HG02870 (cell line): ENCODE data around the gene DNAH3.
"Not testable (repeated sequence)": the region's sequence is repeated elsewhere in the genome, so short reads cannot be mapped to it uniquely, and the experiment has no call there.

Source experiments
- ATAC-seq: cut with Tn5 transposase; IDR thresholded peaks from one replicate; pipeline ENCODE4 v1.9.1; 2021; ENCODE audit warnings: mild to moderate bottlenecking, moderate library complexity; ENCODE audit not compliant: unreplicated experiment

The DNAH3 gene

DNA sequence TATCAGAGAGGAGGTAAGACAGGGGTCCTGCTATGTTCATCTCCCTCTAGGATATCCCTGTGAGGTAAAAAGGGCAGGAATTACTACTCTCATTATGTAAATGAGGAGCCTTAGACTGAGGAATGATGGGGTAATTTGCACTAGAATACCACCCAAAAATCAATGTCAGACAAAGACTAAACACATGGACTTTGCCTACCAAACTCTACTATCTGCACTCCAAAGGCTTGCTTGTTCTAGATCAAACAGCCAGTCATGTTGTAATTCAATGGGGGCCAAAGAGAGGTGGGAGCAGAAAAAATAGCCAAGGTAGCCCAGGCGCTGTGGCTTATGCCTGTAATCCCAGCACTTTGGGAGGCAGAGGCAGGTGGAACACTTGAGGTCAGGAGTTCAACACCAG, 129.3 kb downstream of the DNAH3 start:
- no peak for ATAC-seq

DNA sequence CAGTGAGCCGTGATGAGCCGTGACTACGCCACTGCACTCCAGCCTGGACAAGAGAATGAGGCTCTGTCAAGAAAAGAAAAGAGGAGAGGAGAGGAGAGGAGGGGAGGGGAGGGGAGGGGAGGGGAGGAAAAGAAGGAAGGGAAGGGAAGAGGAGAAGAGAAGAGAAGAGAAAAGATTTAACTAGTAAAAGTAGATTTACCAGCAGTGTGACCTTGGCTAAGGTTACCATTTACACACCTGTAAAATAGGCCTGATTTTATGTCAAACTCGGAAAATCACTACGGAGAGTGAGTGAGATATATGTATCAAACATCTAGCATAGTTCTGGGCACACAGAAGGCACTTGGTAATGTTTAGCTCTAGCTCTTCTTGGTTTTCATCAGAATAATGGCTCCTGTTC, 140.8 kb downstream of the DNAH3 start:
- no peak for ATAC-seq

DNA sequence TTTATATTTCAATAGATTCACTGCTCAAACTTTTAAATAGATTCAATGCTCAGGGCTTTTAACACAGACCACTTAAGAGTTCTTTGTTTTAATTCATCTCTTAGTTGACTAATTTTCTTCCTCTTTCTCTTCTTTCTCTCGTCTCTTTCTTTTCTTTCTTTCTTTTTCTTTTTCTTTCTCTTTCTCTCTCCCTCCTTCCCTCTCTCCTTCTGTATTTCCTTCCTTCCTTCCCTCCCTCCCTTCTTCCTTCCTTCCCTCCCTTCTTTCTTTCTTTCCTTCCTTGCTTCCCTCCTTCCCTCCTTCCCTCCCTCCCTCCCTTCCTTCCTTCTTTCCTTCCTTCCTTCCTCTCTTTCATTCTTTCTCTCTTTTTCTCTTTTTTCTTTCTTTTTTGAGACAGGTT, 145.6 kb downstream of the DNAH3 start:
- no peak for ATAC-seq

DNA sequence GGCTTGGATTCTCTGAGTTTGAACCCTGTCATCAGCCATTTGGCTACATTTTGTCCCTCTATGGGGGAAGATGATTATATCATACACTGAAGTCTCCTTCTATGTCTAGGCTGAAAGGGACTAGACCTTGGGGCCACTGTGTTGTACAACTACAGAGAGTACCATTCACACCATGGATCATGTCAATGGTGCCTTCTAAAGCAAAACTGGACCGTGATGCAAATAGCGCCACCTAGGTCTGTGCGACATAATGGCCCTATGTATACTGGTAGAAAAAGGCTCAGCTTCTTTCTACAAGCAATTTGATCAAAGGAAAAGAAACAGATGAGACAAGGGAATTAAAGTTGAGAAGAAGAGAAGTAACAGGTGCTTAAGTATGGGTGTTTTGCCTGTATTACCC, 149.4 kb downstream of the DNAH3 start:
- ATAC-seq: no peak

DNA sequence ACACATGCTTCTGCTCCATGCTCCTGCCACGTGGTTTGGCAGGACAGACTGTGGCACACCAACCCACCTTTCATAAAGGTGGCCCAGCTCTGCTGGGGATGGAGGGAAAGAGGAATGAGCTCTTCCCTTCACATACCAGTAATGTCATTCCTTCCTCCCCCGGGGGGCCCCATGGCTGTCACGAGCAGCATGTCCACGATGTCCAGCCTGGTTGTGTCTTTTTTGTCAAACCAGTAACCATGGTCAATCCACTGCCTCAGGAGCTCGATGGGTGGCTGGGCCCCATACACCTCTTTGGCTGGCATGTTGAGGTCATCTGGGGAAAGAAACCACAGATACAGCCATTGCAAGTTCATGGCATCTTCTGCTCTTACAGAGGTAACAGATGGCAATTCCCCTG, 153.5 kb downstream of the DNAH3 start:
- ATAC-seq: no peak

DNA sequence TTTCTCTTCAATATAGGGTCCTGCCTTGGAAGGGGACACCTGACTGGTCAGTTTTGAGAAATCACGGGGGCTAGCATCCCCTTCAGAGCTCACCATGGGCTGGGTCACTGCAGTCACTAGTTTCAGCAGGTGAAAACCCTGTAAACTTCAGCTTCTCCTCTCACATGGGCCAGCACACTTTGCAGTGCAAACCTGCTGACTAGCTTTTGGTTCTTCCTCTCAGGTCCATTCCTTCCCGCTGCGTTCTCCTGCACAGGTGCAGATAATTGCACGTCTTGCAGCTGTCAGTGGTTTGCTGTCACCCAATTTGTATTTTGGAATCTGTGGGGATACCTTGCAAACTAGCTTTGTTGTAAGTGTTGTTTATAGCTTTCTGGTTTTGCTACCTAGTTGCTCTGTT, 154.9 kb downstream of the DNAH3 start:
- no peak for ATAC-seq

DNA sequence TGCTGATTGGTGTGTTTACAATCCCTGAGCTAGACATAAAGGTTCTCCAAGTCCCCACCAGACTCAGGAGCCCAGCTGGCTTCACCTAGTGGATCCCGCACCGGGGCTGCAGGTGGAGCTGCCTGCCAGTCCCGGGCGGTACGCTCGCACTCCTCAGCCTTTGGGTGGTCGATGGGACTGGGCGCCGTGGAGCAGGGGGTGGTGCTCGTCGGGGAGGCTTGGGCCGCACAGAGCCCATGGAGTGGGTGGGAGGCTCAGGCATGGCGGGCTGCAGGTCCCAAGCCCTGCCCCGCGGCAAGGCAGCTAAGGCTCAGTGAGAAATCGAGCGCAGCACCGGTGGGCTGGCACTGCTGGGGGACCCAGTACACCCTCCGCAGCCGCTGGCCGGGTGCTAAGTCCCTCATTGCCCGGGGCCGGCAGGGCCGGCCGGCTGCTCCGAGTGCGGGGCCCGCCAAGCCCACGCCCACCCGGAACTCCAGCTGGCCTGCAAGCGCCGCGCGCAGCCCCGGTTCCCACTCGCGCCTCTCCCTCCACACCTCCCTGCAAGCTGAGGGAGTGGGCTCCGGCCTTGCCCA, 161.1 kb downstream of the DNAH3 start:
- ATAC-seq: not testable (repeated sequence)

DNA sequence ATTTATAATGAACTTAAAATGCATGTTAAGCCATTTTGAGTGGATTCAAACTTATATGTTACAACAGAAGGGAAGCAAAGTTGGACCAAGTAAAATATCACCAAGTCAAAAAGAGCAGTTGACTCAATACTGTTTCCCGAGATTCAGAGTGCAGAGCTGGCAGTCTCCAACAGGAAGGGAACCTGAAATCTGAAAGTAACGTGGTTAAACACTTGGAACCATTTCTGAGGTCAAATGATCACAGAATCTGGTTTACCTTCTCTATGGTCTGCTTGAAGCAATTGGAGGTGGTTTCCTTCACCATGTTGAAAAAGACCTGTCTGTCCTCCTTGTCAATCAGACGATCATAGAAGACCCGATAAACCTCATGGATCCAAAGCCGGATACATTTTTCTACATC, 163.6 kb downstream of the DNAH3 start:
- no peak for ATAC-seq

DNA sequence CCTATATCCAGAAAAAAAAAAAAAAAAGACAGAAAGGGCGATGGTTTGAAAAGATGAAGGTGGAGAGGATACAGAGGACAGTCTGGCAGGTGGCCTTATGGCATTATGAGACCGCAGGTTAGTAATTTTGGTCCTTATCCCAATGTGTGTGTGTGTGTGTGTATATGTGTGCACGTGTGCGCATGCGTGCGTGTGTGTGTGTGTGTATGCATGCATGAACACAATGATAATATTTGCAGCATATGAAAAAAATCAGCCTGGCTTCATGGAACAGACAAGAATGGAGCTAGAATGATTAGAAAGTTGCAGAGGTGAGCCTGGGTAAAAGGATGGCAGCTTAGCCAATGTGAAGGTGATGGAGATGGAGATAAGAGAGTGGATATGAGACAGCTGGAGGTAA, 166.6 kb downstream of the DNAH3 start:
- ATAC-seq: no peak

DNA sequence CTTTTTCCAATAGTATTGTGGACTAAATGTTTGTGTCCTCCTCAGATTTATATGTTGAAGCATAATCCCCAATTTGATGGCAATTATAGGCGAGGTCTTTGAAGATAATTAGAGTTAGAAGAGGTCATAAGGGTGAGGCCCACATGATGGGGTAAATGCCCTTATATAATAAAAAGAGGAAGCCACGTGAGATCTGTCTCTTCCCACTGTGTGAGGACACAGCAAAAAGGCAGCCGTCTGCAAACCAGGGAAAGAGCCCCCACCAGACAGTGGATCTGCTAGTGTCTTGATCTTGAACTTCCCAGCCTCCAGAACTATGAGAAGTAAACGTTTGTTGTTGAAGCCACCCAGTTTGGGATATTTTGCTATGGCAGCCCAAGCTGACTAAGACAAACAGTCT, 174.1 kb downstream of the DNAH3 start:
- no peak for ATAC-seq

DNA sequence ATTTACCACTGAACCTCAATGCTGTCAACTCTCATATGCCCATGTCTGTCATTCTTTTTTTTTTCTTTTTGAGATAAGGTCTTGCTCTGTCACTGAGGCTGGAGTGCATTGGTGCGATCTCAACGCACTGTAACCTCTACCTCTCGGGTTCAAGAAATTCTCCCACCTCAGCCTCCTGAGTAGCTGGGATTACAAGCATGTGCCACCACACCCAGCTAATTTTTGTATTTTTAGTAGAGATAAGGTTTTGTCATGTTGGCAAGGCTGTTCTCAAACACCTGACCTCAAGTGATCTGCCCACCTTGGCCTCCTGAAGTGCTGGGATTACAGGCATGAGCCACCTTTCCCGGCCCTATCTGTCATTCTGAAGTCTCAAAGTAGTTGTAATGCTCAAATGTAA, 177.4 kb downstream of the DNAH3 start:
- ATAC-seq: not testable (repeated sequence)

DNA sequence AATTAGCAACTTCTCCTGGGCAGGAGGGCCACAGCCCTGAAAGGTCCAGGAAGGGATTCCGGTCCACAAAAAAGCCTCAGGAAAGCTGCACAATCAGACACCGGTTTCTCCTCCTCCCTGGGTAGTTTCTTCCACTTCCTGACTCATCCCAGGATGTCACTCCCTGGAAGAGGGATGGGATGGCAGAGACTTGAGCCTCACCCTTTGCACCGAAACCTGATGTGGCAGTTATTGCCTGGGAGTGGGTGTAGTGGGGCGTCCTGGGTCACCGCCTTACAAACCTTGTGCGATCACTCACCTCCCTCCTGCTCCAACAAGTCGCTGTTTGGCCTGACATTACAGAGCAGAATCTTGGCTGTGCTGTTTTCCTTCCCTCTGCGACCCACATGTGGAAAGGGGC, 179.2 kb downstream of the DNAH3 start:
- no peak for ATAC-seq

DNA sequence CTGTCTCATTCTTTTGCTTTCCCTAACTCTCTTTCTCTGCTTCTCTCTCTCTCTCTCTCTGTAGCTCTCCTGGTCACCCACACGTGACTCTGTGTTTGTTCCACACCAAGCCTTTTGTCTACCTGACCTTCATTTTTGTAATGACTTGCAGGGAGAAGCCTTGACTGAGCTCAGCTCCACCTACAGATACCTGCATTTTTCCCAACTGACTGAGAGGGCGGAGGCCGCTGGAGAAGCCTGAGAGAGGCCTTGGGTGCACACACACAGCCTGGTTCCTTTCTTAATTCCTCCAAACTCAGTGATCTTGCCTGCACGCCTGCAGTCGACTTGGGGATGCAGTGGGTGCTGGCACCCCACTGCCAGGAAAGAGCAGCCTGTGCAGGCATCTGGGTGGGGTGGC, 181.3 kb downstream of the DNAH3 start:
- no peak for ATAC-seq

DNA sequence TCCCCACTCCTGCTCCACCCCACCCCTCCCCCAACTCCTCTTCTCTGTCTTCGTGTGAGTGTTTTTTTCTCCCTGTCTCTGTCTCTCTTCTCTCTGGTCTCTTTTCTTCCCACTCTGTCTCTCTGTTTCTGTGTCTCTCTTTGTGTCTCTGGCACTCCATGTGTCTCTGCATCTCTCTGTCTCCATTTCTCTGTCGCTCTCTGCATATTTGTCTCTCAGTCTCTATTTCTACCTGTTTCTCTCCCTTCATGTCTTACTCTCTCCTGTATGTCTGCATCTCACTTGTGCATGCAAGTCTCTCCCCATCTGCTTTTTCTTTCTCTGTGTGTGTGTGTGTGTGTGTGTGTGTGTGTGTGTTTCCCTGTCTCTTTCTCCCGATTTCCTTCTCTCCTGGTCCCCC, 181.9 kb downstream of the DNAH3 start:
- ATAC-seq: no peak

DNA sequence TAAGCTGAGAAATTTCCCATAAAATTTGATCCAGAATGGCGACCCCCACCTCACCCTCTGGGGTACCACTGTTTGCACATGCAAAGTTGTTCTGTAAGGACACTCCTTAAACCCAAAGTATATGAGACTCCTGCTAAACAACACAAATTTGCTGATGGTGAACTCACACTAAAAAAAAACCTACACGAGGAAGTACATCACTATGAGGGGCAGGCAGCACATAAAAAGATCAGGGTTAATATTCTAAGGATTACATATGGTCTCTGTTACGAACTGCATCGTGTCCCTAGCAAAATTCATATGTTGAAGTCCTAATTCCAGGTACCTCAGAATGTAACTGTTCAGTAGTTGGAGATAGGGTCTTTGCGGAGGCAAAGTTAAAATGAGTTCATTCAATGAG, 189.7 kb downstream of the DNAH3 start:
- no peak for ATAC-seq

DNA sequence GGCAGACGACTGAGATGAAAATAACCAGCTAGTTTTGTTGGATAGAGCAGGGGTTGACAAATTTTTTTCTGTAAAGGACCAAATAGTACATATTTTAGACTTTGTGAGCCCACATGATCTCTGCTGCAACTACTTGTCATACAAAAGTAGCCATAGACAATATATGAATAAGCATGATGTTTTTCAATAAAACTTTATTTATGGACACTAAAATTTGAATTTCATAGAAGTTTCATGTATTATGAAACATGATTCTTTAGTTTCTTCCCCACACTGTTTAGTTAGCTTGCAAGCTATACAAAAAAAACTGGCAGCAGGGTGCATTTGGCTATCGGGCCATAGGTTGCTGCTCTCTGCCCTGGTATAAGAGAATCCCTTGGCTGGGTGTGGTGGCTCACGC, 193.5 kb downstream of the DNAH3 start:
- ATAC-seq: no peak

DNA sequence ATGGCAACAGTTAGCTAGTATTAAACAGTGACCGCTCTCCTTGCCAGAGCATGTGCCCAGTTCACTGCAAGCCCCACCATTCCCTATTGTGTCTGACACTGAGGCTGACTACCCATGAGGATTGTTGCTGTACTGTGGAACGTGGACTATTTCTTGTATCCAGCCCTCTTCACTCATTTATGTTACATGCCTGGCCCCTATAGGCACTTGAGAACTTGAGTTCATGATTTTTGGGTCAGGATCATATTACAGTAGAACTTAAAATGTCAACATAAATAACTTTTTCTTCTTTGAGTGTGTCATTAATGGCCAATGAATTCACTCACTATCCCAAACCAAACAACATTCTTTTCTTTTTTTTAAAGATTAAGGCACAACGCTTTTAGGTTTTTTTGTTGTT, 194.3 kb downstream of the DNAH3 start:
- ATAC-seq: no peak

DNA sequence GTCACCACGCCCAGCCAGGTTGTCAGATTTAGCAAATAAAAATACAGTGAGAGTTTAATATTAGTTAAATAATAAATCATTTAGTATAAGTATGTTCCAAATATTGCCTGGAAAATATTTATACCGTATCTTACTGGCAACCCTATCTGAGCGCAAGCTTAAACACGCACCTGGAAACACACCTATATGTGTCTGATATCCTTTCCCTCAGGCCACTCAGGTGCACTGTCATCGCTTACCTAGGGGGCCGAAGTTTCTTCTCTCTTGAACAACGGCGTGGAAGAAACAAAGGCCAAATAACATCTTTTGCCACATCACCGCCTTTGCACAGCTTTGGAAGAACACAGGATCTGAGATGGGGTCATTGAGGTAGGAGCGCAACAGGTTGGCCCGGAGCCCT, 196.1 kb downstream of the DNAH3 start:
- no peak for ATAC-seq

DNA sequence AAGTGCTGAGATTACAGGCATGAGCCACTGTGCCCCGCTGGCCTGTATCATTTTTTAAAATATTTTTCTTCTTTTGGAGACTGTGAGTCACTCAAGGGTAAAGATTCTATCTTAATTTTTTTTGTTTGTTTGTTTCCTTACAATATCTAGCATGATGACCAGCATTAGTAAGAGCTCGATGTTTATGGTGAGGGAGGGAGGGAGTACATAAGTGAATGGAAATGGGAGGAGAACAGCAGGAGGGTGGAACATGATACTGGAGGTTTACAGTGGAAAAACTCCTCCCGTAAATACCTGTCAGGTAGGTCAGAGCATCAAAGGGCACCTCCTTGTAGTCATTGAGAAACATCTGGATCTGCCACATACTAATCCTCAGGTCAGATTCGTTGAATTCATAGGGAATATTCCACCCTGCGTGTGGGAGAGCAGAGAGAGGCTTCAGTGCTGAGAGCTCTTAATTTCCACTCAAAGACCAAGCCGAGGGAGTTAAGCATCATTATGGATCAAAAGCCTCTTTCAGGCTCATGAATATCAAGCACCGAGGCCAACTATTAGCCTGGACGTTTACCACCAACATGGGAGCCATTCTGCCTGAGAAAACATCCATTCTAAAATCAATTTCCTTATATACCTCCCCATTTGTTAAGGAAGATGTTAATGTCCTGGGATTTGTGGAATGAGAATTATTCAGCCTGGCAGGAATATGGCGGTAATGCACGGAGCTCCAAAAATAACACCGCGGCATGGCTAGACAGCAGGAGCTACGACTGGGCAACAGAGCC, 198.3 kb downstream of the DNAH3 start:
- ATAC-seq: no peak

DNA sequence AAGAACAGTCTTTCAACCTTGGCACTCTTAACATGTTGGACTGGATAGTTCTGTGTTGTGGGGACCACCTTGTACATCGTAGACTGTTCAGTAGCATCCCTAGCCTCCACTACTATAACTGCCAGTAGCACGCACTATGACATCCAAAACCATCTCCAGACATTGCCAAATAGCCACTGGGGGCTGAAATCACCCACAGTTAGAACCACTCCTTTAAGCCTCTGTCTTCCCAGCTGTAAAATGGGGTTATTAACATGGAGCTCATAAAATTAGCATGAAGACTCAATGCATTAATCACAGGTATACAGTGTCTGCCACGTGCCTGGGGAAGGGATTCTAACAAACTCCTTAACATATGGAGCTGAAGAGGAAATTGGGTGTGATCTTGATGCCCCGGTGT, 200.4 kb downstream of the DNAH3 start:
- ATAC-seq: no peak

DNA sequence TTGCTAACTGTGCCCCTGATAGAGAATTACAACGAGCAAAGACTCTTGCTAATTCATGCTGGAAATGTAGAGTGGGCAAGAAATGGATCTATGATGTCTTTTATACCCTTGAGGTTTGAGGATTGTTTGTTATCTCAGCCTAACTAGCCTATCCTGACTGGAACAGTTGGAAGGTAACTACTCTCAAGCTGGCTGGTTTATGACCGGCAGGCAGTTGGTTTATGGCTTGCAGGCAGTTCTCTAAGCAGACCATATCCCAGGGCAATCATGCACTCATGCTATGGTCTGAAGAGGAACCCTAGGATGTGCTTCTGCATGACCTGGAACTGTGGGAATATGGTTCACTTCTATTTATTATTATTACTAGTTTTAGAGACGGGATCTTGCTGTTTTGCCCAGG, 201.0 kb downstream of the DNAH3 start:
- no peak for ATAC-seq

DNA sequence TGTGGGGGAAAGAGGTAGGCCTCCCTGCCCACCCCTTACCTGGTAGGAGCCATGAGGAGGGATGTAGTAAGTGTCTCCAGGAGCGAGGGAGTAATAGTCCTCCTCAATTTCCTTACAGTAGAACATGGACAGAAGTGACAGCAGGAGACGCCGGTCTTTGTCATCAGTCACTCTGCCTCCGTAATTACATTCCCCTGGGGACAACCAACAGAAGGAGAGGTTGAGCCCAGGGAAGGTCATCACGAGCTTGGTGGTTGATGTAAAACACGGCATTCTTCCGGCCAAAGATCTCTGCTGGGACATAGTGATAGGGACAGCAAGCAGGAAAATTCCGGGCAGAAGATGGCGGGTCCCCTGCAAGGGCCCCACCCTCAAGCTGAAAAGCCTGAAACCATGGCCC, 202.2 kb downstream of the DNAH3 start:
- ATAC-seq: no peak

DNA sequence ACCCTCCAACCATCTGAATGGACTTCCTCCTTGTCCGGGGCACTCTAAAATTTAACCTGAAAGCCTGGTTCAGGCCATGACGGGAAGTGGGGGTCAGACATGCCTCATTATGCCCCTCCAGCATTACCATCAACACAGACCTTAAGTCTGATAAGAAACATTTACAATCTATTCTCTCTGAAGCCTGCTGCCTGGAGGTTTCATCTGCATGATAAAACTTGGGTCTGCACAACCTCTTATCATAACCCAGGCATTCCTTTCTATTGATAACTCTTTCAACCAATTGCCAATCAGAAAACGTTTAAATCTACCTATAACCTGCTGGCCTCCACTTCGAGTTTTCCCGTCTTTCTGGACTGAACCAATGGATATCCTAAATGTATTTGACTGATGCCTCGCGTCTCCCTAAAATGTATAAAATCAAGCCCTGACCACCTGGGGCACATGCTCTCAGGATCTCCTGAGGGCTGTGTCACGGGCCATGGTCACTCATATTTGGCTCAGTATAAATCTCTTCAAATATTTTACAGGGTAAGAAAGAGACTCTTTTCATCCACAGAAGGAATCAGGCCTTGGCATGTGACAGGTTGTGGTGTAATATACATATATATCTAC, 204.5 kb downstream of the DNAH3 start:
- no peak for ATAC-seq
